Daoy (cell line): ENCODE data around the gene TIAL1. TPM values are rescaled to one million over a fixed set of nuclear protein-coding genes. Genes with fewer than 3 reads are reported as not detected.
A peak's percentile ranks its signal among the peaks of the same experiment; 100 is the strongest.
"Not testable (repeated sequence)": the region's sequence is repeated elsewhere in the genome, so short reads cannot be mapped to it uniquely, and the experiment has no call there.

Experiments
- DNase-seq: peaks from one replicate; pipeline ENCODE4 v3.0.0-alpha.2; 2015; ENCODE audit warnings: low read depth
- total RNA-seq: library from RNA; depleted of rRNA; stranded (reverse); fragments of >200 nt; shearing (Covaris generic); gene quantifications from 2 replicates; pipeline ENCODE4 v1.2.3, GENCODE V29; 2014

Gene TIAL1
- total RNA-seq, 1 experiment from 2014 or later = 40.4 TPM

- DNase-seq = no peak
Measured at GRCh38 chr10:119549247-119549999, 47.3 kb downstream of the TIAL1 start.

- DNase-seq = no peak
Measured at GRCh38 chr10:119546009-119546408, 50.8 kb downstream of the TIAL1 start.

- no peak for DNase-seq
Measured at GRCh38 chr10:119545310-119545709, 51.5 kb downstream of the TIAL1 start.

GRCh38 chr10:119543814-119544642, 52.7 kb downstream of the TIAL1 start:
- DNase-seq = peak; percentile 18

GRCh38 chr10:119542988-119543813, 53.6 kb downstream of the TIAL1 start:
- peak; percentile 49 for DNase-seq

- DNase-seq = peak; percentile 87
Measured at GRCh38 chr10:119542357-119542987, 54.3 kb downstream of the TIAL1 start, which contains the start of gene RGS10. Gene RGS10, minus strand, starts transcription at chr10:119542719. Its CDS starts 81 bp downstream, at chr10:119542638.

- DNase-seq = peak; percentile 11
Measured at GRCh38 chr10:119541459-119542356, 55.1 kb downstream of the TIAL1 start.

GRCh38 chr10:119541046-119541445, 55.7 kb downstream of the TIAL1 start:
- DNase-seq = no peak

- no peak for DNase-seq
Measured at GRCh38 chr10:119540038-119540437, 56.7 kb downstream of the TIAL1 start.

GRCh38 chr10:119539359-119539825, 57.4 kb downstream of the TIAL1 start:
- no peak for DNase-seq

GRCh38 chr10:119538632-119539358, 58.0 kb downstream of the TIAL1 start:
- no peak for DNase-seq

GRCh38 chr10:119537953-119538630, 58.7 kb downstream of the TIAL1 start:
- no peak for DNase-seq

- no peak for DNase-seq
Measured at GRCh38 chr10:119536508-119537025, 60.2 kb downstream of the TIAL1 start.

- DNase-seq = no peak
Measured at GRCh38 chr10:119535837-119536507, 60.8 kb downstream of the TIAL1 start.

- no peak for DNase-seq
Measured at GRCh38 chr10:119535305-119535704, 61.5 kb downstream of the TIAL1 start.

GRCh38 chr10:119533473-119533872, 63.3 kb downstream of the TIAL1 start:
- no peak for DNase-seq

- not testable (repeated sequence) for DNase-seq
Measured at GRCh38 chr10:119532791-119533190, 64.0 kb downstream of the TIAL1 start.

- not testable (repeated sequence) for DNase-seq
Measured at GRCh38 chr10:119532251-119532650, 64.5 kb downstream of the TIAL1 start.
